ENCODE data around the gene SNTA1. TPM values are rescaled to one million over a fixed set of nuclear protein-coding genes. Genes with fewer than 3 reads are reported as not detected.
"Not testable (repeated sequence)": the region's sequence is repeated elsewhere in the genome, so short reads cannot be mapped to it uniquely, and the experiment has no call there.

Gene SNTA1
- polyA plus RNA-seq, 1 of the 3 experiments (the other 2 are of a cell fraction), result 11.2 TPM

DNA sequence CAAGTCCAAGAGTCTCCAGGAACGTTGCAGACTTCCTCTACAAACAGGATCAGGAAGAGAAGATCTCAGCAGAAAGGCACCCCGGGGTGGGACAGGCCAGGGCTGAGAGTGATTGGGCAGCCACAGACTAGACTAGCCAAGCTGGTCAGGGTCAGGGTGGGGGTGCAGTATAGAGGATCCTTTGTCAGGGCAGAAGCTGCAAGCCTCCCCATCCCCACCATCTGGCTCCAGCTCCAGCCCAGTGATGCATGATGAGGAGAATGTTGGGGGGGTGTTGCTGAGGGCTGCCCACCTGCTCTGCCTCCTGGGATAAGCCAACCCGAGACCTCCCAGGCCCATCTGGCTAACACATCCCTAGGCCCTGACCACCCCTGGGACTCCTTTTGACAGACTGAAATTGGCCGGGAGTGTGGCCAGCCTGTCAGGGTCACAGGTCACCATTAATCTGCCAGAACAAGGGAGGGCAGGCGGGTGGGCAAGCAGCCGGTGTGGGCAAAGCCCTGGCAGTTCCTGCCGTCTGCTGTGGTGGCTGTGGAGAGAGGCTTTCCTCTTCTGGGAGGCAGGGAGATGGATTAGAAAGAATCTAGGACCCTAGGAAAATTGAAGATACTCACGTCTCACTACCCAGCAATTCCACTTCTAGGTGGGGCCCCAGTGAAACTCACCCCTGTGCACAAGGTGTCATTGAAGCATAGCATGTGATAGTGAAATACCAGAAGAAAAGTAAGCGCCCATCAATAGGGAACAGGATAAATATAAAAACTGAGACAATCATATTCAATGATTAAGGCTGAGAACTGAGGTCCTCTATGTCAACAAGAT lies 22.1 kb upstream of the SNTA1 start (continued):
- TF ChIP-seq RCOR1 (IDR thresholded peaks at IDR 0.05; ENCODE audit: low read length) (no peak), ELF1 (IDR thresholded peaks at IDR 0.05) (no peak), MEF2A (IDR thresholded peaks at IDR 0.05; ENCODE audit: borderline replicate concordance, low read depth) (no peak), EP300 (IDR thresholded peaks at IDR 0.05; ENCODE audit: borderline replicate concordance in 1 of 2, low read depth in 1 of 2, low read length in 1 of 2) (no peak), RXRA (IDR thresholded peaks at IDR 0.05; ENCODE audit: borderline replicate concordance, low read depth) (no peak)

DNA sequence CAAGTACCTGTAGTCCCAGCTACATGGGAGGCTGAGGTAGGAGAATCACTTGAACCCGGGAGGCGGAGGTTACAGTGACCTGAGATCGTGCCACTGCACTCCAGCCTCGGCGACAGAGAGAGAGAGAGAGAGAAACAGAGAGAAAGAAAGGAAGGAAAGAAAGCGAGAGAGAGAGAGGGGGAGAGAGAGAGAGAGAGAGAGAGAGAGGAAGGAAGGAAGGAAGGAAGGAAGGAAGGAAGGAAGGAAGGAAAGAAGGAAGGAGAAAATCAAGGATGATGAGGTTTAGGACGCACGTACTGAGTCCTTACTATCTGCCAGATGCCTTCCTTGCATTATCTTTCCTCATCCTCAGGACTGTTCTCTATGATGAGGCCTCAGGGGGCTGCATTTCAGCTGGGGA lies 21.2 kb upstream of the SNTA1 start:
- H3K9ac ChIP-seq; H4K20me1 ChIP-seq (ENCODE audit: insufficient read depth); H3K9me2 ChIP-seq; H3K9me3 ChIP-seq; H3K27ac ChIP-seq (ENCODE audit: low read depth in 2 of 2, low read length in 1 of 2); H3F3A ChIP-seq (replicated peaks; ENCODE audit: insufficient read depth); H3K4me2 ChIP-seq; DNase-seq; H3K79me2 ChIP-seq (ENCODE audit: insufficient read depth); POLR2A ChIA-PET; H3K4me3 ChIP-seq (ENCODE audit: low read depth in 2 of 2, low read length in 1 of 2); H3K4me1 ChIP-seq (ENCODE audit: control insufficient read depth in 1 of 2, insufficient read depth in 2 of 2, low read depth in 1 of 2, low read length in 1 of 2); H2AFZ ChIP-seq (ENCODE audit: low read depth); H3K36me3 ChIP-seq (replicated peaks in 1 of 2; ENCODE audit: control insufficient read depth in 1 of 2, insufficient read depth in 2 of 2, low read length in 1 of 2); H3K27me3 ChIP-seq (ENCODE audit: insufficient read depth): not testable (repeated sequence)
- CTCF ChIA-PET, result interaction anchor here (0.9 to 5.1 kb wide), 2 partner anchors 189 to 267 kb away, joined by 3 to 24 read pairs; no protein-coding TSS in a partner anchor
- 88% methylated on average over 8 of the region's 8 CpGs for WGBS (ENCODE audit: low lambda C conversion rate)

DNA sequence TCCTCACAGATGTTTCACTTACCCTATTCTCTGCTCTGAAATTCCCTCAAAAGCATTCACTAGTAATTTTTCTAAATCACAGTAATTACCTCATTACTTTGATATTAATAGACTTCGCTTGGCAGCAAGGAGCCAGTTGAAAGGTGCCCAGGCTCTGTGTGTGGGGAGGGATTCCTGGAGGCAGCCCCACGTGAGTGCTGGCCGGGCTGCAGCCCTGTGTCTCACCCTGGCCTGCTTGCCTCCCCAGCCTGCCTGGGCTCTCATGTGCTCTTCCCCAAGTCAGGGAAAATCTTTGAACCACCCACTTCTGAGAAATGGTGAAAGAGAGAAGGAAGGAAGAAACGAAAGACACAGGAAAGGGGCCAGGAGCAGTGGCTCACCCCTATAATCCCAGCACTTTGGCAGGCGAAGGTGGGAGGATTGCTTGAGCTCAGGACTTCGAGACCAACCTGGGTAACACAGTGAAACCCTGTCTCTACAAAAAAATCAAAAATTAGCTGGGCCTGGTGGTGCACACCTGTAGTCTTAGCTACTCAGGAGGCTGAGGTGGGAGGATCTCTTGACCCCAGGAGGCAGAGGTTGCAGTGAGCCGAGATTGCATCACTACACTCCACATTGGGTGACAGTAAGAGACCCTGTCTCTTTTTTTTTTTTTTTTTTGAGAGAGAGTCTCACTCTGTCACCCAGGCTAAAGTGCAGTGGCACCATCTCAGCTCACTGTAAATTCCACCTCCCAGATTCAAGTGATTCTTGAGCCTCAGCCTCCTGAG lies 20.0 kb upstream of the SNTA1 start:
- POLR2A ChIA-PET, result interaction anchor here (0.6 to 0.8 kb wide), 2 partner anchors 26 to 43 kb away, joined by 3 to 4 read pairs; partner anchors contain the start of gene CBFA2T2
- Histone ChIP-seq H2AFZ (ENCODE audit: low read depth) (no peak overlapping the region), H3K9me3 (no peaks in the 10 kb centered on the region), H3K4me1 (ENCODE audit: control insufficient read depth in 1 of 2, insufficient read depth in 2 of 2, low read depth in 1 of 2, low read length in 1 of 2) (peaks cover 0 to 6% of the 10 kb centered on the region in 2 experiments; a peak in 1 of 4 replicates), H3K27ac (ENCODE audit: low read depth in 2 of 2, low read length in 1 of 2) (no peak overlapping the region), H3K9ac (no peak overlapping the region), H3K4me3 (ENCODE audit: low read depth in 2 of 2, low read length in 1 of 2) (no peak overlapping the region), H3K9me2 (no peaks in the 10 kb centered on the region), H3K36me3 (replicated peaks in 1 of 2; ENCODE audit: control insufficient read depth in 1 of 2, insufficient read depth in 2 of 2, low read length in 1 of 2) (no peaks in the 10 kb centered on the region), H3K27me3 (ENCODE audit: insufficient read depth) (no peaks in the 10 kb centered on the region), H3K79me2 (ENCODE audit: insufficient read depth) (no peaks in the 10 kb centered on the region), H3F3A (replicated peaks; ENCODE audit: insufficient read depth) (no peaks in the 10 kb centered on the region), H4K20me1 (ENCODE audit: insufficient read depth) (no peaks in the 10 kb centered on the region), H3K4me2 (no peak overlapping the region)
- TF ChIP-seq, protein P1, sequence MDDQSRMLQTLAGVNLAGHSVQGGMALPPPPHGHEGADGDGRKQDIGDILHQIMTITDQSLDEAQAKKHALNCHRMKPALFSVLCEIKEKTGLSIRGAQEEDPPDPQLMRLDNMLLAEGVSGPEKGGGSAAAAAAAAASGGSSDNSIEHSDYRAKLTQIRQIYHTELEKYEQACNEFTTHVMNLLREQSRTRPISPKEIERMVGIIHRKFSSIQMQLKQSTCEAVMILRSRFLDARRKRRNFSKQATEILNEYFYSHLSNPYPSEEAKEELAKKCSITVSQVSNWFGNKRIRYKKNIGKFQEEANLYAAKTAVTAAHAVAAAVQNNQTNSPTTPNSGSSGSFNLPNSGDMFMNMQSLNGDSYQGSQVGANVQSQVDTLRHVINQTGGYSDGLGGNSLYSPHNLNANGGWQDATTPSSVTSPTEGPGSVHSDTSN (IDR thresholded peaks at IDR 0.05), result no peak
- TF ChIP-seq FOXM1 (IDR thresholded peaks at IDR 0.05; ENCODE audit: low read depth), result no peak
- no peak for TF ChIP-seq RXRA (IDR thresholded peaks at IDR 0.05; ENCODE audit: borderline replicate concordance, low read depth)
- no peak for TF ChIP-seq MXI1 (IDR thresholded peaks at IDR 0.05; ENCODE audit: low read depth, low read length)
- TF ChIP-seq TCF12 (IDR thresholded peaks at IDR 0.05), result no peak
- no peak for TF ChIP-seq EZH2phosphoT487 (IDR thresholded peaks at IDR 0.05; ENCODE audit: borderline replicate concordance, low read depth)
- no peak for TF ChIP-seq ELF1 (IDR thresholded peaks at IDR 0.05)
- TF ChIP-seq IRF3 (IDR thresholded peaks at IDR 0.05; ENCODE audit: low read depth, low read length), result no peak
- no peak for TF ChIP-seq NFIC (IDR thresholded peaks at IDR 0.05; ENCODE audit: borderline replicate concordance)
- TF ChIP-seq FOSL2 (IDR thresholded peaks at IDR 0.05; ENCODE audit: borderline replicate concordance, low read depth), result no peak
- no peak for TF ChIP-seq GATA2 (CRISPR knock-in tag; IDR thresholded peaks at IDR 0.05)
- WGBS (ENCODE audit: low lambda C conversion rate), result 71% methylated on average over 7 of the region's 7 CpGs
- CTCF ChIA-PET, result interaction anchor here (1.3 to 5.1 kb wide), 3 partner anchors 11 to 204 kb away, joined by 3 to 24 read pairs (median 7); partner anchors contain the start of gene ACTL10
- DNase-seq, result no peak

All from SK-N-SH (cell line).